ENCODE data around the gene SNHG17. TPM values are rescaled to one million over a fixed set of nuclear protein-coding genes. Genes with fewer than 3 reads are reported as not detected.
"Not testable (repeated sequence)": the region's sequence is repeated elsewhere in the genome, so short reads cannot be mapped to it uniquely, and the experiment has no call there.

Gene SNHG17
- total RNA-seq, 1 donor: 6.9 TPM

DNA sequence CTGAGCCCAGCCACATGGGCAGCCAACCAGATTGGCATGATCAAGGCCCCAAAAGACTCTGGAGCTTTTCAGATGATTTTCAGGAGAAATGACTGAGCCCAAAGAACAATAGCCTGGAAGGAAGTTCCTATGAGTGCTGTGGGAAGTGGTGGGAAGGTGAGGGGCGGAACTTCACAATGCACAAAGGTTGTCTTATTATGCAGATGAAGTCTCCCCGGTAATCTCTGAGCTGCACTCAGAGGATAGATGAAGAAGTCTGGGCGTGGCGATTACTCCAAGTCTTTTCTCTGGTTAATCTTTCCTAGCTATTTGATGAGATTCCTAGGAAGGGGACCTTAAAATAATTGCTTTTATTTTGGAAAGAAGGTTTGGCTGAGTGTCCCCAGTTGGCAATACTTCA is 52.0 kb downstream of the SNHG17 start:
- no peak for TF ChIP-seq CTCF (IDR thresholded peaks at IDR 0.05; ENCODE audit: extremely low read depth, low read depth, low read length)
- Histone ChIP-seq H3K4me2 (ENCODE audit: insufficient read depth, low read length) (no peak overlapping the region), H3K4me1 (ENCODE audit: insufficient read depth, low read length) (no peaks in the 10 kb centered on the region), H2AFZ (ENCODE audit: low read length) (no peak overlapping the region), H3K27me3 (ENCODE audit: insufficient read depth, low read length) (peaks cover 11% of the 10 kb centered on the region), H3K4me3 (ENCODE audit: insufficient read depth, low read length) (no peak overlapping the region), H4K20me1 (ENCODE audit: insufficient read depth, low read length) (no peaks in the 10 kb centered on the region), H3K36me3 (ENCODE audit: insufficient read depth, low read length) (no peaks in the 10 kb centered on the region), H3K9me3 (ENCODE audit: low read depth, low read length) (no peaks in the 10 kb centered on the region), H3K27ac (ENCODE audit: low read depth, low read length) (no peak overlapping the region), H3K79me2 (ENCODE audit: insufficient read depth, low read length) (no peaks in the 10 kb centered on the region)
- DNase-seq (ENCODE audit: insufficient read length, low spot score, missing footprints): no peak

DNA sequence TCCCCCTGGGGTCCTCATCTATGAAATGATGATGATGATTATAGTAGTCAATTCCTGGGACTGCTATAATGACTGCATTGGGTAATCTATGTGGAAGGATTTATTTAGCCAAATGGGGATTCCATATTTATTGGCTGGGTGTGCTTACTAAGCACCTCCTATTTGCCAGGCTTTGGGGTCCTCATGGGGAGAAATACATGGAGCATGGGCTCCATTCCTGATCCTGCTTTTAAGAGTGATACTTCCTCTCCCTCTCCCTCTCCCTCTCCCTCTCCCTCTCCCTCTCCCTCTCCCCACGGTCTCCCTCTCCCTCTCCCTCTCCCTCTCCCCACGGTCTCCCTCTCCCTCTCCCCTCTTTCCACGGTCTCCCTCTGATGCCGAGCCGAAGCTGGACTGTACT is 57.3 kb downstream of the SNHG17 start:
- DNase-seq (ENCODE audit: insufficient read length, low spot score, missing footprints); H3K36me3 ChIP-seq (ENCODE audit: insufficient read depth, low read length); H3K4me2 ChIP-seq (ENCODE audit: insufficient read depth, low read length); H3K9me3 ChIP-seq (ENCODE audit: low read depth, low read length); H2AFZ ChIP-seq (ENCODE audit: low read length); H3K27ac ChIP-seq (ENCODE audit: low read depth, low read length); H3K79me2 ChIP-seq (ENCODE audit: insufficient read depth, low read length); H3K4me1 ChIP-seq (ENCODE audit: insufficient read depth, low read length); H3K4me3 ChIP-seq (ENCODE audit: insufficient read depth, low read length); H4K20me1 ChIP-seq (ENCODE audit: insufficient read depth, low read length): not testable (repeated sequence)
- H3K27me3 ChIP-seq (ENCODE audit: insufficient read depth, low read length): peaks cover 22% of the 10 kb centered on the region

DNA sequence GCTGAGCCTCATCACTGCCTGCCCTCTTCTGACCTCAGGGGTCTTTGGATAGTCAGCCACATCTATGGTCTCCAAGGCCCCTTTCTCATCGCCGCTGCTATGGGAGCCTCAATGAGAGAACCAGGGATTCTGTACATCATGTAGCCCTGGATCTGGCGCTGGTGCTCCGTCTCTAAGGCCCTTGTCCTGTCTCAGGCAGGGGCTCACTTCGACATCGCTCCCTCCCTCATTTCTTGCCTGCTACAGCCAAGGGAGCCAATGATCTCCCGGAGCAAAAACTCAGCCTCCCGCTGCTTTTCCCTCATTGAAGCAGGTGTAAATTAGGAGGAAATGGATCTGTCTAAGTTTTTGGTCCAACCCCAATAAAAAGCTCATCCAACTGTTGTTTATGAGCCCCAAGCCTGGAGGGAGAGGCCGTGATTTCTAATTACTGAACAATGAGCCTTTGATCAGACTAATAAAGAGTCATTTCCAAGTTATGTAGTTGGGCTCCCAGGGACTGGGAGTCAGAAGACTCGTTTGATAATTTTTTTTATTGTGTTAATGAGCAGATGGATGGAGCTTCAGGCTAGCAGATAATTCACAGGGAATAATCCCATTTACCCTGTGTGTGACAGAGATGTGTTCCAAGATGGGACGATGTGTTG is 58.0 kb downstream of the SNHG17 start:
- no peaks in the 10 kb centered on the region for H3K9me3 ChIP-seq (ENCODE audit: low read depth, low read length)
- TF ChIP-seq CTCF (IDR thresholded peaks at IDR 0.05; ENCODE audit: extremely low read depth, low read depth, low read length): no peak
- H3K4me1 ChIP-seq (ENCODE audit: insufficient read depth, low read length): no peaks in the 10 kb centered on the region
- H3K79me2 ChIP-seq (ENCODE audit: insufficient read depth, low read length): no peaks in the 10 kb centered on the region
- no peaks in the 10 kb centered on the region for H4K20me1 ChIP-seq (ENCODE audit: insufficient read depth, low read length)
- H3K27me3 ChIP-seq (ENCODE audit: insufficient read depth, low read length): peaks cover 27% of the 10 kb centered on the region
- H2AFZ ChIP-seq (ENCODE audit: low read length): no peak overlapping the region
- no peaks in the 10 kb centered on the region for H3K36me3 ChIP-seq (ENCODE audit: insufficient read depth, low read length)
- H3K4me2 ChIP-seq (ENCODE audit: insufficient read depth, low read length): no peak overlapping the region
- no peak overlapping the region for H3K27ac ChIP-seq (ENCODE audit: low read depth, low read length)
- no peak overlapping the region for H3K4me3 ChIP-seq (ENCODE audit: insufficient read depth, low read length)
- no peak for DNase-seq (ENCODE audit: insufficient read length, low spot score, missing footprints)

DNA sequence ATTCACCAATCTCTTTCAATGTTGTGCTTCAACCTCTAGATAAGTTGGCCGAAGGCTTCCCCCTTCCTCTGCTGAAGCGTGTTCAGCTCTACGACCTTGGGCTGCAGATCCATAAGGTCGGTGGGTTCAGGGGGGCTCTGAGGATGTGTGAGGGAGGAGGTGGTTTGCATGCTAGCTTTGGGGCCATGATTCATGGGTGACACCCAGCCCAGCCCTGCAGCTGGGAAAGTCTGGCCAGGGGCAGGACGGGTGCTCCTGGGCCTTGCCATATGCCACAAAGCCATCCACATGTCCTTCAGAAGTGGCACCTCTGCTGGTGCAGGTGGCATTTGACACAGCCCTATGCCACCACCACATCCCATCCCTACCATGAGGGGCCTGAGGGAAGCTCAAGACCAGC is 61.2 kb downstream of the SNHG17 start:
- H4K20me1 ChIP-seq (ENCODE audit: insufficient read depth, low read length): no peaks in the 10 kb centered on the region
- no peaks in the 10 kb centered on the region for H3K79me2 ChIP-seq (ENCODE audit: insufficient read depth, low read length)
- H3K4me2 ChIP-seq (ENCODE audit: insufficient read depth, low read length): no peak overlapping the region
- no peak overlapping the region for H2AFZ ChIP-seq (ENCODE audit: low read length)
- no peak overlapping the region for H3K27ac ChIP-seq (ENCODE audit: low read depth, low read length)
- DNase-seq (ENCODE audit: insufficient read length, low spot score, missing footprints): no peak
- no peak for TF ChIP-seq CTCF (IDR thresholded peaks at IDR 0.05; ENCODE audit: extremely low read depth, low read depth, low read length)
- H3K4me1 ChIP-seq (ENCODE audit: insufficient read depth, low read length): no peaks in the 10 kb centered on the region
- no peaks in the 10 kb centered on the region for H3K9me3 ChIP-seq (ENCODE audit: low read depth, low read length)
- H3K36me3 ChIP-seq (ENCODE audit: insufficient read depth, low read length): no peaks in the 10 kb centered on the region
- no peak overlapping the region for H3K4me3 ChIP-seq (ENCODE audit: insufficient read depth, low read length)
- H3K27me3 ChIP-seq (ENCODE audit: insufficient read depth, low read length): peaks cover 45% of the 10 kb centered on the region

All from osteoblast (primary cell).